Measurements from ENCODE around the gene SSTR3. TPM values are rescaled to one million over a fixed set of nuclear protein-coding genes. Genes with fewer than 3 reads are reported as not detected.

The SSTR3 gene
- total RNA-seq, 1 experiment from 2014 or later, result 0.08 TPM

- H3K36me3 ChIP-seq (ENCODE audit: control insufficient read depth, insufficient read depth, low read length), result no peaks in the 10 kb centered on the region
- POLR2A ChIA-PET, result interaction anchor here (0.9 kb wide), 1 partner anchor 17 kb away, joined by 7 read pairs; no protein-coding TSS in a partner anchor
- DNase-seq (ENCODE audit: low read depth, low spot score) (no peak), ATAC-seq (no peak)
- no peaks in the 10 kb centered on the region for H3K27me3 ChIP-seq (ENCODE audit: control insufficient read depth, insufficient read depth, low read length)
- TSS peak; percentile 72 for BruUV-seq (replicated peaks)
- intact Hi-C loops (cut with micrococcal nuclease; ENCODE audit: unreplicated experiment), result no loop called here
- H3K4me1 ChIP-seq (ENCODE audit: control insufficient read depth, insufficient read depth, low read length), result peaks cover 57% of the 10 kb centered on the region
- H3K4me3 ChIP-seq (ENCODE audit: low read depth in 2 of 2, low read length in 2 of 2), result peak overlapping the region; percentile 49 to 64
- in situ Hi-C loops (cut with HindIII; ENCODE audit: low pct_unique_long_range_greater_than_20kb, low sequenced_read_pairs), result no loop called here
- CTCF ChIA-PET, result interaction anchor here (0.6 kb wide), 1 partner anchor 141 kb away, joined by 4 read pairs; no protein-coding TSS in a partner anchor
- no peaks in the 10 kb centered on the region for H3K9me3 ChIP-seq (ENCODE audit: control insufficient read depth, insufficient read depth, low read depth, low read length)
- H3K27ac ChIP-seq (ENCODE audit: low read length), result peak overlapping the region; percentile 94
- TF ChIP-seq CTCF (IDR thresholded peaks at IDR 0.05) (no peak), TCF7L2 (IDR thresholded peaks at IDR 0.05; ENCODE audit: low read depth, low read length) (no peak), SIN3A (IDR thresholded peaks at IDR 0.05; ENCODE audit: borderline replicate concordance, insufficient read depth, low read depth, low read length) (no peak), REST (IDR thresholded peaks at IDR 0.05; ENCODE audit: insufficient read depth in 1 of 2, low read depth in 2 of 2, low read length in 1 of 2) (no peak), POLR2AphosphoS5 (IDR thresholded peaks at IDR 0.05; ENCODE audit: low read depth, low read length) (no peak)
Observed at GRCh38 chr22:37186997-37187522, 25.2 kb downstream of the SSTR3 start.

DNA sequence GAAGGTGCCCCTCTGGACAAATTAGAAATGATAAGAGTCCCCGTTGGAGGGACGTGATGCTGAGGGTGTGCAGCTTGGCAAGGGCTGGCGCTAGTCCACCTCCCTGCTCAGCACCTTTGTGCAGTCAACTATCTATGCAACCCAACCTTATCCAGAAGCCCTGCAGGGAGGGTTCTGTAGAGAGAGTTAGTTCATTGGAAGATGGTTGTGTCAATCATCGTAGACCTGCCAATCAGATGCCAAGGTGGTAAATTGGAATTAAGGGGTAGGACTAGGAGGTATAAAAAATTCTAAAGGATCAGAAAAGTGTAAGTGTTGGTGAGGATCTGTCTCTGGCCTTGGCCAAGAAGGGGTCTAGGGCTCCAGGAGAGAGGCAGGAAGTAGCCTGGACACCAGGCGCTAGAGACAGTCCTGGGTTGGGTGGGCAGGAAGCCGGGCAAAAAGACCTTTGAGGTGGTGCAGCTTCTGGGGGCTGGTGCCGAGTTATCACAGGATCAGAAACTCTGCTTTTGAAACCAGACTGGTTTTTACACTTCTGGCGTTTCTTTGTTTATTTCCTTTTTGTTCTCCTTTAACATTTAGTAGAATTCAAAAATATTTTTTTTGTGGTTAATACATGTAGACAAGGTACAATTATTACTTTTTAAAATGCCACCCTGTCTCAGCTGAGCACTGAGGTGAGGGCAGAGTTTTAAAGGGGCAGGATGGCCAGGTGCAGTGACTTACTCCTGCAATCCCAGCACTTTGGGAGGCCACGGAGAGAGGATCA is 25.9 kb downstream of the SSTR3 start:
- no TSS peak for BruUV-seq (replicated peaks)
- DNase-seq (ENCODE audit: low read depth, low spot score), result no peak
- Histone ChIP-seq H3K36me3 (ENCODE audit: control insufficient read depth, insufficient read depth, low read length) (no peaks in the 10 kb centered on the region), H3K27ac (ENCODE audit: low read length) (peak overlapping the region; percentile 94), H3K9me3 (ENCODE audit: control insufficient read depth, insufficient read depth, low read depth, low read length) (no peaks in the 10 kb centered on the region), H3K27me3 (ENCODE audit: control insufficient read depth, insufficient read depth, low read length) (no peaks in the 10 kb centered on the region), H3K4me1 (ENCODE audit: control insufficient read depth, insufficient read depth, low read length) (peaks cover 56% of the 10 kb centered on the region), H3K4me3 (ENCODE audit: low read depth in 2 of 2, low read length in 2 of 2) (peak overlapping the region; percentile 49 to 64)
- intact Hi-C loops (cut with micrococcal nuclease; ENCODE audit: unreplicated experiment), result no loop called here
- peak; percentile 58 for ATAC-seq
- in situ Hi-C loops (cut with HindIII; ENCODE audit: low pct_unique_long_range_greater_than_20kb, low sequenced_read_pairs), result no loop called here
- no peak for TF ChIP-seq SIN3A (IDR thresholded peaks at IDR 0.05; ENCODE audit: borderline replicate concordance, insufficient read depth, low read depth, low read length)
- TF ChIP-seq REST (IDR thresholded peaks at IDR 0.05; ENCODE audit: insufficient read depth in 1 of 2, low read depth in 2 of 2, low read length in 1 of 2), result no peak
- no peak for TF ChIP-seq POLR2AphosphoS5 (IDR thresholded peaks at IDR 0.05; ENCODE audit: low read depth, low read length)
- TF ChIP-seq CTCF (IDR thresholded peaks at IDR 0.05), result no peak
- CTCF ChIA-PET, result no interaction called here
- POLR2A ChIA-PET, result no interaction called here

All from Panc1 (cell line).